SK-N-MC (cell line): Measurements from ENCODE around the gene PROK1.
"Not testable (repeated sequence)": the region's sequence is repeated elsewhere in the genome, so short reads cannot be mapped to it uniquely, and the experiment has no call there.

Experiments
- DNase-seq: peaks from one replicate; pipeline ENCODE4 v3.0.0-alpha.2; 2011; ENCODE audit warnings: low read depth, low spot score
- H3K27ac ChIP-seq: fragments of 200-600 bp; sonication (generic); 2 replicates; pipeline ENCODE4 v1.5.1; 2016; ENCODE audit warnings: mixed run types
- H3K36me3 ChIP-seq: fragments of 200-600 bp; sonication (generic); 2 replicates; pipeline ENCODE4 v1.6.1; 2017; ENCODE audit warnings: antibody characterized with exemption, low read length, mixed read lengths; ENCODE audit not compliant: insufficient read depth
- H3K4me3 ChIP-seq: fragments of 200-600 bp; sonication (generic); 2 replicates; pipeline ENCODE4 v1.5.1; 2016
- H3K9ac ChIP-seq: fragments of 200-600 bp; sonication (generic); 2 replicates; pipeline ENCODE4 v1.8.0; 2017; ENCODE audit warnings: mixed run types, mixed read lengths; ENCODE audit not compliant: insufficient read length
- H3K9me3 ChIP-seq: fragments of 200-600 bp; sonication (generic); 2 replicates; pipeline ENCODE4 v1.6.1; 2017; ENCODE audit warnings: low read depth, mild to moderate bottlenecking, antibody characterized with exemption, low read length, moderate library complexity, mixed read lengths
- EZH2 ChIP-seq: fragments of 200-600 bp; sonication (generic); IDR thresholded peaks from one replicate; pipeline ENCODE4 v1.6.1; 2017; ENCODE audit warnings: antibody characterized with exemption
- FOXP2 ChIP-seq: optimal IDR thresholded peaks from 2 replicates; pipeline ENCODE3; 2011; ENCODE audit warnings: mild to moderate bottlenecking, moderate library complexity; ENCODE audit not compliant: insufficient read depth; ENCODE audit errors: extremely low read length, control extremely low read depth
- POLR2AphosphoS5 ChIP-seq: IDR thresholded peaks from 2 replicates; pipeline ENCODE4 v1.6.1; 2012; ENCODE audit warnings: mild to moderate bottlenecking, low read depth, low read length, borderline replicate concordance

PROK1 gene, protein sequence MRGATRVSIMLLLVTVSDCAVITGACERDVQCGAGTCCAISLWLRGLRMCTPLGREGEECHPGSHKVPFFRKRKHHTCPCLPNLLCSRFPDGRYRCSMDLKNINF

DNA sequence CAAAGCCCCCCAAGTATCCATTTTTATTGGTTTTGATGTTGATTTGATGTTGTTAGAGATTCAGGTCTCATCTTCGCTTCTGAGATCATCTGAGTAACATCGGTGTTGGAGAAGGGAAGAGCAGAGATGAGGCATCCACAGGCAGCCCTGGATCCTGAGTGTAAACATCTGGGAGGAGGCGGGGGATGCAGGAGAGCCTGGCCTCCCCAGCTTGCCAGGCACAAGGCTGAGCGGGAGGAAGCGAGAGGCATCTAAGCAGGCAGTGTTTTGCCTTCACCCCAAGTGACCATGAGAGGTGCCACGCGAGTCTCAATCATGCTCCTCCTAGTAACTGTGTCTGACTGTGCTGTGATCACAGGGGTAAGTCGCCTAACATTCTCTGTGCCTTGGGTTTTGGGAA is at the start of gene PROK1:
Gene PROK1, plus strand, starts transcription at position 221 of the 400 bp plus-strand sequence. Its CDS starts 68 bp downstream, at position 289.
- no peak within 1 kb of the TSS for H3K9ac ChIP-seq
- H3K4me3 ChIP-seq, result no peak within 1 kb of the TSS
- H3K27ac ChIP-seq, result no peak within 1 kb of the TSS
- no peaks in the 10 kb centered on the region for H3K9me3 ChIP-seq
- TF ChIP-seq FOXP2 (no peak), POLR2AphosphoS5 (no peak), EZH2 (no peak)
- DNase-seq, result no peak
- H3K36me3 ChIP-seq, result no peaks in the 10 kb centered on the region

DNA sequence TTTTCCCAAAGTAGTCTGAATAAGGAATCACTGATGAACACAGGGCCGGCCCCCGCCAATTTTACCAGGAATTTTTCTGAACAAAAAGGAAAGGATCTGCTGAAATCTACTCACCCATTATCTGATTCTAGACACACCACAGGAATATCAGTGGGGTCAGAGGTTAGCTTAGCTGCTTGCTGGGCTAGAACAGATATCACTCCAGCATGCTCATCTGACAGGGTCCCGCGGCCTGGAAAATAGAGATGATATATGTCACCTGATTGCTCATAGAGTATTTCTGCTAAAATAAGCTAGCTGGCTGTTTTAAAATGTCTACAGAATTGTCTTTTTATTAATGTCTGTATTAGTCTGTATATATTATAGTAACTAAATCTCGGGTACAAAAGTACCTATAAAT is 47.1 kb upstream of the PROK1 start:
- TF ChIP-seq EZH2 (no peak), POLR2AphosphoS5 (no peak), FOXP2 (no peak)
- no peak overlapping the region for H3K4me3 ChIP-seq
- H3K36me3 ChIP-seq, result peaks cover 53% of the 10 kb centered on the region
- DNase-seq, result no peak
- H3K9ac ChIP-seq, result no peak overlapping the region
- no peak overlapping the region for H3K27ac ChIP-seq
- no peaks in the 10 kb centered on the region for H3K9me3 ChIP-seq

DNA sequence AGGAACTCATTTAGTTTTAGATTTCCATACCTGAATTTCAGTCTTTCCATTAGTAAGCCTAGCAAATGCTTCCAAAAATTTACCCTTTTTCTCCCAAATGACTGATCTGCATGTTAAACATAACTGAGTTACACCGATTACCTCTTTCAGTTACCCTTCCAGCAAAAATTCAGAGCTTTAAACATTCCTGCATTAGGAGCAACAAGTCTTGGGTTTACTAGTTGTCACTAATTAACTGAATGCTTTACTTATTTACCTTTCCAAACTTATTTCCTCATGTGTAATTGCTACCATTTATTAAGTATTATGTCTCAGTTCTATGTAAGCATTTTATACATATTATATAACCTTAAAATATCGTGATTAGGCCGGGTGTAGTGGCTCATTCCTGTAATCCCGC is 46.5 kb upstream of the PROK1 start:
- Histone ChIP-seq H3K9ac (no peak overlapping the region), H3K36me3 (peaks cover 53% of the 10 kb centered on the region), H3K4me3 (no peak overlapping the region), H3K9me3 (no peaks in the 10 kb centered on the region), H3K27ac (no peak overlapping the region)
- no peak for TF ChIP-seq FOXP2
- TF ChIP-seq EZH2, result no peak
- TF ChIP-seq POLR2AphosphoS5, result no peak
- no peak for DNase-seq

DNA sequence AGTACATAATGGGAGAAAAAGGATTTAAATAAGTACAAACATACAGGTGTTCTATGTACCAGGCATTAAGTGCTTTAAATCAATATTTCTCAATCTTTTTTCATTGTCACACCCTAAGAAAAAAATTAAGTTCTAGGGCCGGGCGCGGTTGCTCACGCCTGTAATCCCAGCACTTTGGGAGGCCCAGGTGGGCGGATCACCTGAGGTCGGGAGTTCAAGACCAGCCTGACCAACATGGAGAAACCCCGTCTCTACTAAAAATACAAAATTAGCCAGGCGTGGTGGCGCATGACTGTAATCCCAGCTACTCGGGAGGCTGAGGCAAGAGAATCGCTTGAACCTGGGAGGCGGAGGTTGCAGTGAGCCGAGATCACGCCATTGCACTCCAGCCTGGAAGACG is 44.5 kb upstream of the PROK1 start:
- H3K27ac ChIP-seq, H3K9me3 ChIP-seq, DNase-seq: not testable (repeated sequence)
- Histone ChIP-seq H3K36me3 (peaks cover 37% of the 10 kb centered on the region), H3K9ac (peak overlapping the region; percentile 93), H3K4me3 (peak overlapping the region; percentile 89)

DNA sequence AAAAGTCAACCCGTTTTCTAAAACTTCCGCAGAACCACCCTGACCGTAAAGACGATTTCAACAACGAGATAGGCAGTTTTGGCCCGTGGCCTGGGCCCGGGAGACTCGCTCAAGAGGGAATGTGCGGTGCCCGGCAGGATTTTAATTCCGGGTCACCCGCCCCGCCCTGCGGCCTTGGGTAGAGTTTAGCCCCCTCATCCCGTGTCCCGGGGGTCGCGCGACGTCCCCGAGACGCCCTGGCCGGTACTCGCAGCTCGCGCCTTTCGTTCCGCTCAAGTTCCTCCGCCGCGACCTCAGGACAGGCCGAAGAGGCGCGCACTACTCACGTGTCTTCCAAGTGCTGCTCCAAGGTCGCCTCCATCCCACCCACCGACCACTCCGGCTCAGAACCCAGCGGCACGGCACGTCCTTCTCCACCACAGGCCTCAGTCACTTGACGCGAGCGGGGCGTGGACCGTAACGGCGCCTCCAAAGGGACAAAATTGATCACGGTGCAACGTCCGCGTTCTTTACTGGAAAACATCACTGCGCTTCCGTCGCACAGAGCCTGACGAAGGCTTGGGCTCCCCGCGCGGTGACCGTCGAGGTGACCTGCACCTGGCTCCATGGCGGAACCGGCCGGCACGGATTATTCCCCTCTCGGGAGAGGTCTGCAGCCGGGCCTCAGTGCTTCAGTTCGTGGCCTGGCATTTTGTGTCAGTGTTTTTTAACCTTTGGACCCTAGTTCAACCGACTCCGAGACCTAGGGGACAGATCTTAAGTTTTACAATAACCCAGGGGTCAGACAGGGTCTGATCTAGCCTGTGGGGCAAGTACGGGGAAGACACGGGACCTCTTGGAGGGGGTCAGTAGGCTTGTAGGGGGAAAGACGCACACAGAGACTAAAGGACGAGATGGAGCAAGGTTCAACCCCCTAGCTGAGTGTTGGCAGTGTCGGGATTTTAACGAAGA is 43.4 kb upstream of the PROK1 start, which contains the start of gene LAMTOR5:
Gene LAMTOR5, minus strand, starts transcription at position 435 of the 951 bp plus-strand sequence. Its CDS starts 74 bp downstream, at position 361.
- no peak for DNase-seq
- Histone ChIP-seq H3K36me3 (peaks cover 28% of the 10 kb centered on the region), H3K4me3 (peak within 1 kb of the TSS; percentile 89), H3K27ac (0 out of 2 replicates have a peak within 1 kb of the TSS, but pooled peaks have one; percentile 39), H3K9ac (peak within 1 kb of the TSS; percentile 93), H3K9me3 (no peaks in the 10 kb centered on the region)
- TF ChIP-seq POLR2AphosphoS5 (peak; percentile 97), FOXP2 (no peak)

DNA sequence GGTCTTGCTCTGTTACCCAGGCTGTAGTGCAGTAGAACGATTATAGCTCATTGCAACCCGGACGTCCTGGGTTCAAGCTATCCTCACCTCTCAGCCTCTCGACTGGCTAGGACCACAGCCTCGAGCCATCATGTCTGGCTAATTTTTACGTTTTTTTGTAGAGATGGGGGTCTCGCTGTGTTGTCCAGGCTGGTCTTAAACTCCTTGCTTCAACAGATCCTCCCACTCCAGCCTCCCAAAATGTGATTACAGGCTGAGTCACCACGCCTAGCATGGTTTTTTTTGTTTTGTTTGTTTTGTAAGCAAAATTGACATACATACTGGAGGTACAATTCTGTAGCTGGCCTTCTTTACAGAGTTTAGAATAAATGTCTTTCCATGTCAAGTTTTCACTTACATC is 42.5 kb upstream of the PROK1 start:
- Histone ChIP-seq H3K4me3 (peak overlapping the region; percentile 89), H3K36me3 (peaks cover 18% of the 10 kb centered on the region), H3K9ac (no peak overlapping the region), H3K27ac (no peak overlapping the region), H3K9me3 (no peaks in the 10 kb centered on the region)
- no peak for TF ChIP-seq FOXP2
- TF ChIP-seq POLR2AphosphoS5, result no peak
- TF ChIP-seq EZH2, result no peak
- DNase-seq, result no peak

DNA sequence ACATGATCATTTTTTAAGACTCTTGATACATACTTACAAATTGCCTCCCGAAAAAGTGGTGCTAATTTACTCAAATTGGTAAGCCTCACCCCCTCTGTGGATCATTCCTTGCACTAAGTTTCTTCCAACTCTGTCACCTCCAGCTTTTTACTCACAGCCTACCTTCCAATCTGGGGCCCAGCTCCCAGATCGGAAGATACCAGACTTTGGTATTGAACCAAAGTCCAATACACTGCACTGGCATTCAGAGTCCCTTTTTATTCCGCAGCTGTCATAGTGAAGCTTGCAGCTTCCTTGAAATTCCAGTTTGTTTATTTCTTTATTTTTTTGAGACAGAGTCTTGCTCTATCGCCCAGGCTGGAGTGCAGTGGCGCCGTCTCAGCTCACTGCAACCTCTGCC is 41.6 kb upstream of the PROK1 start:
- Histone ChIP-seq H3K27ac (no peak overlapping the region), H3K9me3 (no peaks in the 10 kb centered on the region), H3K36me3 (peaks cover 10% of the 10 kb centered on the region), H3K4me3 (no peak overlapping the region), H3K9ac (no peak overlapping the region)
- DNase-seq, result no peak
- TF ChIP-seq POLR2AphosphoS5 (no peak), EZH2 (no peak), FOXP2 (no peak)

DNA sequence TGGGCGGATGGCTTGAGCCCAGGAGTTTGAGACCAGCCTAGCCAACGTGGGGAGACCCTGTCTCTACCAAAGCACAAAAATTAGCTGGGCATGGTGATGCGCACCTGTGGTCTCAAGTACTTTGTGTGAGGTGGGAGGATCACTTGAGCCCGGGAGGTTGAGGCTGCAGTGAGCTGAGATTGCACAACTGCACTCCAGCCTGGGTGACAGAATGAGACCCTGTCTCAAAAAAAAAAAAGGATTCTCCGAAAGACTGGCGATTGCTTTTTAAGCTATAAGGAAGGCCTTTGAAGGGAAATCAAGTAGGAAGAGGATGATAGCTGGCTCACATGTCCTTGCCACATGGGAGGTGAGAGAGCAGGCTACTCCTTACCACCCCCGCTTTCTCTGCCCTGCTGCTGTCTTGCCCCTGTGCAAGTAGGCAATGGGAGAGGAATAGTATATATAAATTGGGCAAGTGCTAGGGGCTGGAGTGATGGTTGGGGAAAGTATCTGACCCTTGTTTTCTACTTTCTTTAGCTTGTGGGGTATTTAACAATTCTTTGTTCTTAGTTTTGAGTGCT is 39.7 kb upstream of the PROK1 start:
- H3K4me3 ChIP-seq, result no peak overlapping the region
- H3K27ac ChIP-seq, result no peak overlapping the region
- no peaks in the 10 kb centered on the region for H3K9me3 ChIP-seq
- no peak overlapping the region for H3K9ac ChIP-seq
- DNase-seq, result no peak
- no peaks in the 10 kb centered on the region for H3K36me3 ChIP-seq
- TF ChIP-seq POLR2AphosphoS5 (no peak), EZH2 (no peak), FOXP2 (no peak)
